GM21786 (cell line): ENCODE measurements around the gene CRYBA2.

Source experiments
- ATAC-seq: cut with Tn5 transposase; IDR thresholded peaks from one replicate; pipeline ENCODE4 v1.9.1; 2021; ENCODE audit not compliant: unreplicated experiment

The CRYBA2 gene

DNA sequence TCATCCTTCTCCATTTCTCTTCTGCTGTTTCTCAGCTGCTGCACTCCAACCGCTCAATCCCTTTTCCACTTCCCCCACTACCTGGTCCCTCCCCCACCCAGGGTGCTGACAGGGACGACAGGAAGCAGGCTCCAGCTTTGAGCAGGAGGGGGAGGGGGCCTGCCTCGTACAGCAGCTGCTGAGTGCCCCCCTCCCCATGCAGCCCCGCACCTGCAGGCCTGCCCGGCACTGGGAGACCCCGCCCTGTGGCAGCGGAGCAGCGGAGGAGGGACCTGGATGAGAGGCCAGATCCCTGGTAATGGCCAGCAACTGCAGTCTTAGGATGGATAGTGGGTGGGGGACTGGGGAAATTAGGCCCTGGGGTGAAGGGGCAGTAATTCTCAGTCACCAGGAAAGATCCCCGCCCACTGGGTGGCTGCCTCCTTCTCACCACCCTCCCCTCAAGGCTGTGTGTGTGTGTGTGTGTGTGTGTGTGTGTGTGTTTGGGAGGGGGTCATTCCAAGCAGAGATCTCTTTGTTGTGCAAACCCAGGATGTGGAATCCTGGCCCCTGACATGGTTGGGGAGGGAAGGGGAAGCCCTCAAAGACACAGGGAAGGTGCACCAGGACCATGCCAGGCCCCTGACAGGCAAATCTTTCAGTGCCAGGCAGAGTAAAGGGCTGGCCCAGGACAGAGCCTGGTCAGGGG, 6.8 kb upstream of the CRYBA2 start:
- no peak for ATAC-seq

DNA sequence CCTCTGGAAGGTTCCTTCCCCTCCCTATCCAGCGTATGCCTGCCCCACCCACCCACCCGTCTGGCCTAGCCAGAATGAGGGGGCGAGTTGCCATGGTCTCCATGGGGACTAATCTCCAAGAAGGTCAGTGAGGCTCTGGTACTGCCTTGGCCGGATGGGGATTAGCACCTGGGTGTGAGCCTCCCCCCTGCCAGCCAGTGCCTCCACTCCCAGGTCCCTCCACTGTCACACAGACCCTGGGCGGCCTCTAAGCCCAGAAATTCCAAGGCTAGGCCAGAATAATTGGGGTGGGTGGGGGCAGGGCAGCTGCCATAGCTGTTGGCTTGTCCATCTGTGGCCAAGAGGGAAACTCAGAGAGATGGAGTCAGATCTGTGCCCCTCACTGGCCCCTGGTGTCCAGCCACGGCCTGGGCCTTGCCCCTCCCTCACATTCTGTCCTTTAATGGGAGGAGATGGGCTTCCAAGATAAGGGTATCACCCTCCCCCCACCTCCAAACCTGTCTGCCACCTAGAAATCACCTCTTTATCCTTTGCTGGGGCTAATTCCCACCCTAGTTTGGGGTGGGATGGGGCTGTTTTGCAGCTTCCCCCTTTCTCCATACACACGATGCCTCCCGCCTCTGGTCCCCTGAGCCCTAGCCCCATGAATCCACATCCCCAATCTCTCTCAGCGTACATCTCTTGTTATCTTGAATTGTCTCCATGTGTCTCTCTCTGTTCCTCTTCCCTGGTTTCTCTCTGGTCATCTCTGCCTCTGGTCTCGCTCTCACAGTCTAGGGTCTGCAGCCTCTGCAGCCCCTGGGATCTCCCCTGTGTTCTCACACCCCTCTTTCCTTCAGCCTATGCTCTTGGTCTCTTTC, 6.0 kb upstream of the CRYBA2 start:
- ATAC-seq: no peak

DNA sequence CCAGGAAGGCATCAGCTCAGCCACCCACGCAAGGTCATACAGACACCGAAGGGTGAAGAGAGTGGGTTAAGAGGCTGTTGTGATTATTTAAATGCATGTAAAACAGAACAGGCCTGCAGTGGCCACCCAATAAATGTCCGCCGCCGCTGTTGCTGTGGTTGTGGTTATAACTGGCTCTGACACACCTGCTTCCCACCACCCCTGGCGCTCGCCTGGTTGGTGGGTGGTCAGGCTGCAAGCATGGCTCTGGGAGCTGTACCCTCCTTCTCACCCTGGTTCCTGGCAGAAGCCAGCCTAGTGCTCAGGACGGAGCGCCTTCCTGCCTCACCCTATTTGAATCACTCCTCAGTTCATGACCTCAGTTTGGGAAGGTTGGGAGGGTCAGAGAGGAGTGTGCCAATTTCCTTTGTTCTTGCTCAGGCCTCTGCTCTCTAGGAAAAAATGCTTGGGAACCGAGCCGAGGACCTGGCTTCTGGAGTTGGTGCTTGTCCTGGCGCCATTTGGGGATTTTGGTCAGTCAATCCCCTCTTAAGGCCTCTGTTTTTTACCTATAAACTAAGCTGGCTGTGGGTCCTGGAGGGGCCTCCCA, 5.3 kb upstream of the CRYBA2 start:
- no peak for ATAC-seq

DNA sequence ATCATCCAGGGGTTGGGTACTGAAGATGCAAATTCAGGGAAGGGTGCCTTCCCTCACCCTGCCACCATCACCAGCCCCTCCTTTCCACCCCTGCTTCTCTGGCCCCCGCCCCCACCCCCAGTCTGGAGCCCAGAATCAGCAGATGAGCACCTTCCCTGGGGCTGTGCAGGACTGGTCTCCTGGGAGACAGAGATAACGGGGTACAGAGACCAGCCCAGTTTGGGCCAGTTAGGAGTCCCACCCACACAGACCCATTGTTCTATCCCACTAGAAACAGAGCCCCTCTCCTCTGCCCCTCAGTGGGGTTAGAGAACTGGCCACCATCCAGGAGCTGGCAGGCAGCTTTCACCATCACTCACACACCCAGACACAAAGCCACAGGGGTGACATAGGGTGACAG, 4.5 kb upstream of the CRYBA2 start:
- ATAC-seq: no peak

DNA sequence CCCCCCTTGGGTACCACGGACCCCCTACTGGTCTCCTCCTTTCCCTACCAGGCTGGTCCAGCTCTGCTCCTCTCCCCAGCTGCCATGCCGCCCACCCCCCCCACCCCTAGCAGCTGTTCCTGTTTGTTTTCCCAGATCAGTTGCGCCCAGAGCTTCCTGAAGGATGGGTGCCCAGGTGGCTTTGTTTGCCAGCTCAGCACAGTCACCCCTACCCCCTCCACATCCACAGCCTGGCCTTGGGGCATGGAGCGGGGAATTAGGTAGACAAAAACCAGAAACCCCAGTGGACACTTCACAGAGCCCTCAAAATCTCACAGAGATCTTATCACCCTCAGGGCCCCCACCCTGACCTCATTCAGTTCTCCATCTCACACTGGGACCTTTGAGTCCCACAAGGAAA, 3.7 kb upstream of the CRYBA2 start:
- ATAC-seq: no peak

DNA sequence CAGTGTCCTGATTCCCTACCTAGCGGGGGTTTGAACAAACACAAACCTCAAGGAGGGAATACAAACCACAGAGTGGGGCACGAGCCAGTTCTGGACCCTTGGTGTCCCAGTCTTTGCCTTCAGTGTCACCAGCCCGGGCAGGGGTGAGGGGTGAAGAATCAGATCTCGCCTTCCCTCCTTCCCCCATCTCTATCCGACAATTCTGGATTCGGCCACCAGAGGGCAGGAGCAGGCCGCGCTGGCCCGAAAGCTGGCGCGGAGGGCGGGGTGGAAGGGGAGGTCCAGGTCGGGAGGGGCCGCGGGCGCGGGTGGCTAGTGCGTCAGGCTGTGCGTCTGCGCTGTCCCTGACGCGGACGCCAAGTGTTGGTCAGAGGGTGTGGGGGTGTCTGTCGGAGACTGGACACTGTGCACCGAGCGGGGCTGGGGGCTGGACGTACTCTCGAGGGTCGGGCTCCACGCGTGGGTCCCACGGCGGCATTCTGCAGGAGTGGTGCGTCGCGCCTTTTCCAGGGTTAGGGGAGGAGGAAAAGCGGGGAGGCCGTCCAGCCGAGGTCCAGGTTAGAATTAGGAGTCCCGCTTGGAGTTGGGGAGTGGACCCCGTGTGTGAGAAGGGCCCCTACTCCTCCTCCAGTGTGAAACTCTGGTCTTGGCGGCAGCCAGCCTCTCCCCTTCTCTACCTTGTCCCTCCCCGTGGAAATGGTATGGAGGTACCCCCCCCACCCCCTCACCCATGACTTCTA, 2.9 kb upstream of the CRYBA2 start:
- peak; percentile 64 for ATAC-seq

DNA sequence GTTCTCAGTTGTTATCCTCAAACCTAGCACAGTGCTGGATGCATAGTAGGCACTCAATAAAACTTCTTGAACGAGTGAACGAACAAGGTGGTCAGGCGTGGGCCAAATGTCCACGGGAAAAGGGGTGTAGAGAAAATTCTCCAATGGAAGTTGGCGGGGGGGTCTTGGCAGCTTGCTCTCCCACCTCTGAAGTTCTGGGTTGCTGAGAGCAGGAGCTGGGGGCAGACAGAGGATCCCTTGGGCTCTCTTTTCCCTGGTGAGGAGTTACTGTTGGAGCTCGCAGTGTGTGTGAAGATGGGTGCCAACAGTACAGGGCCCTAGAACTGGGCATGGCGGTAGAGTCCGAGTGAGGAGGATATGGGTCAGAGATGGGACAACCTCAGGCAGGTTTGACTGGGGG, 2.3 kb upstream of the CRYBA2 start:
- no peak for ATAC-seq

DNA sequence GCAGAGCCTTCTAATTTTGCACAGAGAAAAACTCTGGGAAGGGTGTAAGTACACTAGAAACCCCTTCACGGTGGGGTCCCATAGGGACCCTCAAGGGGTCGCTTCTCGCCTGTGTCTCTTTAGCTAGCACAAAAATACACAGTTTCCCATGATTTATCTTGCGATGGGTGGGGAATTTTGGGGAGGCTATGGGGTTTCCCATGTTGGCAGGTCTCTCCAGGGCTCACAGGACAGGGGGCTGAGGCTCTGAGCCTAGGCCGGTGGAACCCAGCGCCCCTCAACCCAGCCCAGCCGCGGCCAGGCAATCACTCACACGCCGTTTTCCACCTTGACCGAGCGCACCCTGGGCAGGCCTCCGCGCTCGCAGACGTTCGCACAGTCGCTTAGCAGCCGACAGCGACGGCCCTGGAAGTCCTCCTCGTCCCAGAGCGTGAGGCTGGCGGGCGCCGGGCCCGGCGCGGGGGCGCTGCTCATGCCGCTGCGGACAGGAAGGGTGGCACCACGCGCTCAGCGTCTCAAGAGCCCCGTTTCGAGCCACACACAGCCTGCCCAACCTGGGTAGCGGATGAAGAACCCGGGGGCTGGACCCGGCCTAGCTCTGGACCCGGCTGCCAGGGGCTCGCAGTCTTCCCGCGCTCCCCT, 398 bp downstream of the CRYBA2 start:
- ATAC-seq: no peak

DNA sequence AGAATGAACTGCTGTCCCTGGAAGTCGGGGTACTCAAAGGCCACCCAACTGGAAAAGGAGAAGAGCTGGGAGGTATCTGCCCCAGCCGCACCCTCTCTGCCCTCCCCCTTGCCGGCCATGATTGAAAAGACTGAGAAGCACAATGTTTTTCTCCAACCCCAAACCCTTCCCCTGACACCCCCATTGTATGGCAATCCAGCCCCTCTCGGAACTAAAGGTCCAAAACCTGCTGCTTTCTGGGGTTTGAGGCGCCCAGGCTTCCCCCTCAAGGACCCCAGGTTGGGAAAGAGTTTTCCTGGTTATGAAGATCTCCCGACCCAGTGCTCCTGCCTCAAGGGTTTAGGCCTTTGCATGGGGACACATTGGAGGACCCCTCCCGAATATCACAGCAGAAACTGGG, 1.0 kb downstream of the CRYBA2 start:
- ATAC-seq: no peak

DNA sequence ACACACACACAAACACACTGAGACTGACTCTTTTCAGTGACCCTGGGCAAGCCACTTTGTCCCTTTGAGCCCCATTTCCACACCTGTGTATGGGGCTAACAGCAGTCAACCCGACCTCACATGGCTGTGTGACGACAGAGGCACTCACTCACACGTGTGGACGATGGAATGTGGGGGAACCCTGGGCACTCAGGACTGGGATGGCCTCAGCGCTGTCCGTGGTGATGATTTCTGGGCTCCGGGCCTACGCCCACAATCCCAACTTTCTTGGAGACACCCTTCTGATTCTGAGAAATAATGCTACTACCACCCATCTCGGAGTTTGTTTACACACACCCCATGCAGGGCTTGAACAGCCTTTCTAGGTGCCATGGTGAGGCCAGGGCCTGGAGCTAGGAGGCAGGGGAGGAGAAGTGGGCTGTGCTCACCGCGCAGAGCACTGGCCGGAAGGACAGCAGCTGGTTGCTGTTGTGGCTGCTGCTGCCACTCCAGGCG, 1.5 kb downstream of the CRYBA2 start:
- ATAC-seq: no peak

DNA sequence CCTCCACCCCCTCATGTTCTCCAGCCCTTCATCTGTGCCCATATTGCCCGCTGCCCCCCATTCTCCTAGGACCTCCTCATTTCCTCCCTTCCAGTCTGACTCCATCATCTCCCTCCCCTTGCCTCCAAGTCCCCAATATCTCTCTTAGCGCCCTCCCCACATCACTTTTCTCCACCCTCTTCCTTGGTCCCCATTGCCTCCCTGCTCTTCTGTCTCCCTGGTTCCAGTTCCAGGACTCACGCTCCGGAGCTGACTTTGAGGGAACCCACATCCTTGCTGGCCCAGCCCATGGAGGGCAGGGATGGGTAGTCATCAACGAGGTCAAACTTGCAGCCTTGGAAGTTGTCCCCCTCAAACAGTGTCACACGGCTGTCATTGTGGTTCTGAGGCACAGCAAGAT, 2.6 kb downstream of the CRYBA2 start:
- no peak for ATAC-seq

DNA sequence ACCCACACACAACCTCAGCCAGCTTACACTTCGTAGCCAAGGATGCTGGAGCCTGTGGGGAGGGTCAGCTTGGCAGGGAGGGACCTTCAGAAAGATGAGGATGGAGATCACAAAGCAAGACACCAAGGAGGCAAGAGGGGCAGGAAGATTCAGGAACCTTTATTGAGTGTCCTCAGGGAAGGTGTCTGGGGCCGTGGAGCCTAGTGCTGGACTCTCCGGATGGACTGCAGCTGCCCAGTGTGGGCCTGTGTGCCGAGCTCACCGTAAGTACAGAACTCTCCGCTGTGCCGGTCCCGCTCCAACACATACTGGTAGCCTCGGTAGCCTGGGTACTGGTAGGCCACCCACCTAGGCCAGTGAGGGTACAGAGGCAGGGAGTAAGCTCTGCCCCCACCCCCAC, 3.2 kb downstream of the CRYBA2 start:
- ATAC-seq: no peak

DNA sequence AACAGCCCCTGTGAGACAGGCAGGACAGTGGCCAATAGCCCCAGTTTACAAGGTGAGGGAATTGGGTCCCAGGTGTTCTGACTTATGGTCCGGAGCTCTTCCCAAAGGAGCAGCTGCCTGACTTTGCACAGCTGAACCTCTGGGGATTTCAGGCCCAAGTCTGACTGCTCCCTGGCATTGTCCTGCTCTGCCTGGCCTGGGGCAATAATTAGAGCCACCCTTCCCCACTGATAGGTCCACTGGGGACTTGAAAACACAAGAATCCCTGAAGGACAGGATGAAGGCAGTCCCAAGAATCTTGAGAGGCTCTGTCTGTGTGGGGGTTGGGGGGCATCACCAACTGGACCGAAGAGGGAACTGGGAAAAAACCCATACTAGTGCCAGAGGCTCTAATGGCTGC, 4.6 kb downstream of the CRYBA2 start:
- no peak for ATAC-seq

DNA sequence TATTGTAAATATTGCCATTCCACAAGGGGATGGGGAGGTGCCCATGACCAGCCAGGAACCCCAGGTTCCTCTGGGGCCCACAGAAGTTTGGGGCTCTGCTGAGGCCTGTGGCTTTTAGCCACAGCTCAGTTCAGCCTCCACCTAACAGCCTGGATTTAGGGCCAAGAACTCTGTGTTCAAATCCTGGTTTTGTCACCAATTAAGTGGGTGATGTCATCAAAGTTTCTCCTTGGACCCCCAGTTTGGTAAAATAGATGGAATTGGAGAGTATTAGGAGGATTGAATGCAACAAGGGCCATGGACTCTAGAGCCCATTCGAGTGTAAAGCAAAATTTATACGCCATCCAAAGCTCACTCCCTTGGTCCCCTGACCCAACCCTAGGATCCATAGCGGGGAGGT, 5.1 kb downstream of the CRYBA2 start:
- ATAC-seq: no peak

DNA sequence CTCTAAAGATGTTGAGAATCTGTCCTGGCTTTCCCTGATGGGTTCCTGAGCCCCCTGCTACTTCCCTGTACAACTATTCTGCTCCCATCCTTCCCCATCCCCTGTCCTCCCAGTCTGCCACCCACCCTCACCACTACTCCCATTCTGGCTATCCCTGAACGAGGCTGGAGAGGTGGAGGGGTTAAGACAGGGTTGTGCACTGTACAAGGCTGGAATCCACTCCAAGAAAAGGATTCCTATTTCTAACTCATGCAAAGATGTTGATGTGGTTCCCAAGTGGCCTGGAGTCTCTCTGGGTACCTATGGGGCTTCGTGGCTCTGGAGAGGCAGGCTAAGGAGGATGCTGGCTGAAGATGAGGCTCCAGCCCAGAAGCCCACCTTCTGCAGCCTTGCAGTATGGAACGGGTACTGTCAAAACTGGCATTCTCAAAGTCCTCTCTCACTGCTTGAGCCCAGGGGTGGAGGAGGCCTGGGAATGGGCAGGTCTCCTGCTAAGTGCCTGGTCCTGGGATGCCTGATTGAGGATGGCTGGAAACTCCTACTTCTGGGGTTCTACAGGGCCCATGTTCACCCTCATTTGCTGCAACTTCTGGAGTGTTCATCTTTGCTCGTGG, 7.0 kb downstream of the CRYBA2 start:
- no peak for ATAC-seq

DNA sequence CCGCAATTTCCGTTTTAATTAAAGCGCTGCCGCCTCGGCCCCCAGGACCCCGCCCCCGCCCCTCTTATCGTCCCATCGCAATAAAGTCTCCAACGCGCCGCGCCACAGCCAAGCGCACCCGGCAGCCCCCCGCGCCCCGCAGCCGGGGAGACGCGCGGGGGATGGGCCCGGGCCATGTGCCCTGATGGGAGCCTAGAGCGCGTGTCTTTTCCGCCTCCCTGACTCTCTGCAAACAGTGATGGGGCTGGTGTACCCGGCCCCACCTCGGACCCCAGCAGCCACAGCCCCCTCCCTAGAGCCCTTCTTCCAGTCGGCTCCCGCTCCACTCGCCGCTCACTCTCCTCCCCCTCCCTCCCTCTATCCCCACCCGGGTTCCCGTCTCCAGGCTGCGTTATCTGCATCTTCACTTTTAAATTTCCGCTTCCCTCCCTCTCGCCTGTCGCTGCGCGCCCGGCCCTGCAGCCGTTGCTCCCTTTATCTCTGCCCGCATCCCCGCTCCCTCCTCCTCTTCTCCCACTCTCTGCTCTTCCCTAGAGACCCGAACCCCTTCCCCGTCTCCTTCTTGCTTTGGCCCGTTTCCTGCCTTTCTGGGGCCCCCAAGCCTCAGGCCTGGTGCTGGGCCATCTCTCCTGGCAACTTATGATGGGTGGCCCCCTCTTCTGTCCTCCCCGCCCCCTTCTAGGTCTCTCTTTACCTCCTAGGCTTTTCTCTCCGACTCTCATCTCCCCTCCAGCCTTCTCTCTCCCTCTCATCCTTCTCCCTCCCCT, 7.7 kb downstream of the CRYBA2 start:
- ATAC-seq: no peak

DNA sequence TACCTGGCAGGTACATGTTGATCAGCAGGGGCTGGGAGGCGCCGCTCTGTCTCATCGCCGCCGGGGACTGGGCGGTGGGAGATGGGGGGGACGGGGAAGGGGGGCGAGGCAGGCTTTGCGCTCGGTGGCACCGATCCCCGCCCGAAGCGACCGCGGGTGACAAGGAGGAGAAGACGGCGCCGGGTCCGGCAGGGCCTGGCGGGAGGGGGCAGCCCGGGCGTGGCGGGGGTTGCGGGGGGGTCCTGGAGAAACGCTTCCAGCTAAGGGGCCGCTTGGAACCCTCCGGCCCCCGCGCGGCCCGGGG, 8.2 kb downstream of the CRYBA2 start, which contains the start of gene FEV:
Gene FEV (minus strand): TSS at position 164 of the 304 bp plus-strand sequence. CDS start 109 bp downstream, at position 55.
- no peak for ATAC-seq

DNA sequence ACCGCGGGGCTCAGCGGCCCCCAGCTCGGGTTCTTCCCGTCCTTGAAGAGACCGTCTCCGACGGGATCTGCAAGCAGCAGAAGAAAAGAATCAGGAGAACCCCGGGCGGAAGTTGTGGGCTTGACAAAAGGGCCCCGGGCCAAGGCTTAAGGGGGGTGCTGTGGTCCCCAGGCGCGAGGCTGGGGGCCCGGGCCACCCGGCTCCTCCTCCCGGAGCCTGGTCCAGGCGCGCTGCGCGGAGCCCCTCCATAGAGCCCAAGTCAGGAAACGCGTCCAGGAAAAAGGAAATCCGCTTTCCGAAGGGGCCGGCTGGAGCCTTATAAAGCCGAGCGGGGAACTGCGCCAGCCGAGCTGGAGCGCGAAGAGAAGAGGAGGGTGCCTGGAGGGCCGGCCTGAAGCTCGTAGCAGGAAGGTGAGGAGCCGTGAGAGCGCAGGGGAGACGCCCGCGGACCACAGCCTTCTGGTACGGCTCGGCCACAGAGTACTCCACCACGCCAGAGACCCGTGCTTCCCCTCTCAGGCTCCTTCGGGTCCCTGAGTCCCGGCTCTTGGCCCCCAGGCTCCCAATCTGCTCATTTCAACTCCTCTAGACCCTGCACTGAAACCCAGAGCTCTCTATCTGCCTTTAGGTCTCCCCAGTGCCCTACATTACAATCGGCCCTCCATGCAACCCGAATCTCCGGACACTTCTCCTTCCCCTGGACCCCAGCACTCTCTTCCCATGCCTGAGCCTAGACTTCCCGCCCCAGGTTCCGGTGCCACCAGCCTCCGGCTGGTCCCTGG, 8.8 kb downstream of the CRYBA2 start:
- ATAC-seq: no peak

DNA sequence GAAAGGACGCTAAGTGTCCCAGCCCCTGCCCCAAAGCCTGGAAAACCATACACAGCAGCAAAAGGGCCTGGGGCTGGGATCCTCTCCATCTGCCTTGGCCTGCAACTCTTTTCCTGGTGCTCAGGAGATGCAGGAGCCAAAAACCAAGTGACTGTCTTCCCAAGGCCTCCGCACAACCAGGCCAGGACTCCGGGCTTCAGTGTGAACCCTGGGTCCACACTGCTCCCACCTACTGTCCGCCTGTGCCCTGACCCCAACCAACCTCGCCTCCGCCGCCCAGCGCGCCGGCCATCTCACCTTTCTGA, 9.3 kb downstream of the CRYBA2 start:
- ATAC-seq: no peak
